HepG2 (cell line): ENCODE results near the gene ZNF574. TPM values are rescaled to one million over a fixed set of nuclear protein-coding genes. Genes with fewer than 3 reads are reported as not detected.
A peak's percentile ranks its signal among the peaks of the same experiment; 100 is the strongest.

Source experiments
- ATAC-seq: fragments of 200-7000 bp; cut with Tn5 transposase; 3 replicates; pipeline ENCODE4 v1.9.1; 2020; ENCODE audit warnings: mild to moderate bottlenecking, moderate library complexity
- BruUV-seq: library from RNA; stranded (reverse); fragments of 400-500 nt; replicated peaks from 2 replicates; lab custom pipeline; 2021; lab: Mats Ljungman, UMichigan
- CTCF ChIA-PET: fragments of 300-600 bp; formaldehyde crosslinking; extraction: SDS; loops from one replicate; lab custom pipeline; 2021; ENCODE audit warnings: low total read pairs, inconsistent platforms, low intra/inter-chr PET ratio; lab: Yijun Ruan, JAX
- POLR2A ChIA-PET: fragments of 350-600 bp; sonication (Branson Sonifier 250); formaldehyde crosslinking; loops from one replicate; lab custom pipeline; 2020; ENCODE audit warnings: antibody characterized with exemption, inconsistent platforms; lab: Yijun Ruan, JAX
- DNase-seq: peaks from one replicate; pipeline ENCODE4 v3.0.0-alpha.2; 2015; ENCODE audit warnings: low spot score
- FAIRE-seq: peaks from 3 replicates; lab custom pipeline; 2011; peaks lifted over from hg19 to GRCh38; lab: Jason Lieb, UNC
- H2AFZ ChIP-seq: one replicate; pipeline ENCODE4 v1.6.1; 2011; ENCODE audit warnings: low read length, inconsistent platforms
- H3K27ac ChIP-seq: fragments of 300-600 bp; 3 replicates; pipeline ENCODE4 v1.8.0; 2011; ENCODE audit warnings: mixed run types, mild to moderate bottlenecking, mixed read lengths, low read length, inconsistent platforms; ENCODE audit not compliant: insufficient read depth; ENCODE audit errors: extremely low read length
- H3K27me3 ChIP-seq, 2 experiments: fragments of 200-600 bp in 1 of 2; 2 replicates in 1 of 2; 3 replicates in 1 of 2; pipeline versions ENCODE4 v1.6.0 to v1.8.0; 2011; ENCODE audit warnings: low read length in 2 of 2, mild to moderate bottlenecking in 2 of 2, moderate library complexity in 2 of 2, inconsistent platforms in 1 of 2; ENCODE audit not compliant: insufficient read depth in 2 of 2, control insufficient read depth in 1 of 2
- H3K36me3 ChIP-seq, 2 experiments: fragments of 200-600 bp in 1 of 2; replicated peaks in 1 of 2; 2 replicates in 1 of 2; 3 replicates in 1 of 2; pipeline versions ENCODE4 v1.5.1 to v1.8.0; 2011; ENCODE audit warnings: low read length in 2 of 2, inconsistent platforms in 1 of 2; ENCODE audit not compliant: insufficient read depth in 2 of 2, control insufficient read depth in 1 of 2
- H3K4me1 ChIP-seq: 2 replicates; pipeline ENCODE4 v1.5.1; 2012; ENCODE audit warnings: low read length, inconsistent platforms; ENCODE audit not compliant: insufficient read depth
- H3K4me2 ChIP-seq: 2 replicates; pipeline ENCODE4 v1.6.0; 2011; ENCODE audit warnings: low read depth, low read length, inconsistent platforms
- H3K4me3 ChIP-seq, 3 experiments: fragments of 200-600 bp in 1 of 3; sonication (generic), shearing (Covaris generic) in 1 of 3; replicated peaks in 1 of 3; 2 replicates each; pipeline ENCODE4 v1.5.1; 2011 to 2016; ENCODE audit warnings: low read length in 3 of 3, inconsistent platforms in 2 of 3, low read depth in 2 of 3, mild to moderate bottlenecking in 2 of 3, control low read depth in 1 of 3, mixed read lengths in 1 of 3; ENCODE audit not compliant: insufficient read depth in 1 of 3
- H3K79me2 ChIP-seq: one replicate; pipeline ENCODE4 v1.6.1; 2011; ENCODE audit warnings: low read length, inconsistent platforms; ENCODE audit not compliant: insufficient read depth
- H3K9ac ChIP-seq: 2 replicates; pipeline ENCODE4 v1.6.0; 2011; ENCODE audit warnings: mild to moderate bottlenecking, low read depth, low read length, inconsistent platforms; ENCODE audit not compliant: insufficient read depth
- H3K9me3 ChIP-seq: 2 replicates; pipeline ENCODE4 v1.5.1; 2012; ENCODE audit warnings: mild to moderate bottlenecking, low read length
- H4K20me1 ChIP-seq: 2 replicates; pipeline ENCODE4 v1.6.0; 2011; ENCODE audit warnings: inconsistent platforms, mild to moderate bottlenecking, low read length, moderate library complexity; ENCODE audit not compliant: insufficient read depth
- CREB1 ChIP-seq, 2 experiments: fragments of 450-650 bp in 1 of 2; IDR thresholded peaks; 2 replicates each; pipeline ENCODE4 v1.6.1; 2016 to 2017; ENCODE audit warnings: control low read depth in 1 of 2, mild to moderate bottlenecking in 1 of 2, missing compliant biosample characterization in 1 of 2, missing genetic modification characterization in 1 of 2
- KAT8 ChIP-seq: IDR thresholded peaks from 2 replicates; pipeline ENCODE4 v1.6.1; 2016; ENCODE audit warnings: missing genetic modification reagents, missing compliant biosample characterization
- MED13 ChIP-seq: sonication (generic); formaldehyde crosslinking; IDR thresholded peaks from 2 replicates; pipeline ENCODE4 v1.5.0; 2020; ENCODE audit warnings: missing genetic modification reagents
- ZFP1 ChIP-seq: IDR thresholded peaks from 2 replicates; pipeline ENCODE4 v1.6.1; 2016
- ZNF296 ChIP-seq: sonication (generic); formaldehyde crosslinking; conservative IDR thresholded peaks from 2 replicates; pipeline ENCODE4 v1.5.0; 2020; ENCODE audit warnings: mild to moderate bottlenecking, missing genetic modification reagents
- ZNF589 ChIP-seq: sonication (generic); formaldehyde crosslinking; conservative IDR thresholded peaks from 2 replicates; pipeline ENCODE4 v1.8.0; 2022; ENCODE audit warnings: mild to moderate bottlenecking, moderate library complexity, missing genetic modification reagents
- WGBS: methylation state at CpG from one replicate; pipeline ENCODE4 v1.1.6; 2017; ENCODE audit warnings: low lambda C conversion rate; 5-methylcytosine and 5-hydroxymethylcytosine counted together
- in situ Hi-C: cut with HindIII; loops from 2 replicates; pipeline ENCODE4 v1.10.0; 2017; ENCODE audit warnings: low pct_unique_long_range_greater_than_20kb; ENCODE audit not compliant: extremely low pct_ligation_motif_present
- intact Hi-C: fragments of 100-400 bp; cut with micrococcal nuclease; formaldehyde crosslinking; loops from one replicate; pipeline ENCODE4 v1.10.0; 2022; ENCODE audit not compliant: unreplicated experiment
- polyA plus RNA-seq, 8 experiments: library from polyadenylated mRNA; depleted of rRNA in 3 of 8; stranded (reverse) in 7 of 8; unstranded in 1 of 8; fragments of >200 nt; fragmentation: Illumina TruSeq in 4 of 8; extraction: Trizol in 4 of 8; gene quantifications; 2 replicates each; pipeline versions ENCODE4 v1.2.1 to v1.2.3, GENCODE V29; 2011 to 2016; ENCODE audit warnings: low read depth in 4 of 8, missing spikeins in 1 of 8, mixed read lengths in 1 of 8; ENCODE audit not compliant: insufficient read depth in 1 of 8
- total RNA-seq, 5 experiments: library from RNA; depleted of rRNA; stranded (reverse); fragments of >200 nt; fragmentation: Illumina TruSeq; extraction: Trizol; gene quantifications; 2 replicates each; pipeline ENCODE4 v1.2.3, GENCODE V29; 2016; ENCODE audit warnings: low read depth in 1 of 5
- TF ChIP-seq, protein P1 (sequence below): sonication (generic); formaldehyde crosslinking; IDR thresholded peaks from 2 replicates; pipeline ENCODE4; 2020; ENCODE audit warnings: missing genetic modification reagents, mild to moderate bottlenecking, borderline replicate concordance

ZNF574 gene
- total and polyA plus RNA-seq, 2 of the 13 experiments (the other 11 are each of a cell fraction or from before 2014, with no cell fraction given) = 7.7 to 7.9 TPM

DNA sequence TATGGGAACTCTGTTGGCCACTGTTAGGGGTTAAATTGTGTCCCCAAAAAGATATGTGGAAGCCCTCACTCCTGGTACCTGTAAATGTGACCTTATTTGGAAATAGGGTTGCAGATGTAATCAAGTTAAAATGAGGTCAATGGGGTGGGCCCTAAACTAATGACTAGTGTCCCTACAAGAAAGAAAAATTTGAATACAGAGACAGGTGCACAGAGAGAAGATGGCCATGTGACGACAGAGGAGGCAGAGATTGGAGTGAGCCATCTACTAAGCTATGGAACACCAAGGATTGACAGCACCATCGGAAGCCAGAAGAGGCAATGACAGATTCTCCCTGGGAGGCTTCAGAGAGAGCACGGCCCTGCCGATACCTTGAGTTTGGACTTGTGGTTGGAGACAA, 39.7 kb downstream of the ZNF574 start:
- no TSS peak for BruUV-seq
- Histone ChIP-seq H3K79me2 (no peaks in the 10 kb centered on the region), H3K27ac (no peak overlapping the region), H3K4me1 (no peaks in the 10 kb centered on the region), H2AFZ (no peak overlapping the region), H3K9ac (no peak overlapping the region), H3K4me2 (no peak overlapping the region), H3K27me3 (peaks cover 2 to 3% of the 10 kb centered on the region in 2 experiments; a peak in 3 of 5 replicates), H3K9me3 (no peaks in the 10 kb centered on the region), H3K4me3 (no peak overlapping the region), H3K36me3 (no peaks in the 10 kb centered on the region), H4K20me1 (no peaks in the 10 kb centered on the region)
- intact Hi-C loops = no loop called here
- in situ Hi-C loops = no loop called here
- FAIRE-seq (no peak), DNase-seq (no peak), ATAC-seq (no peak)
- TF ChIP-seq ZNF296 (CRISPR knock-in tag) (no peak), MED13 (CRISPR knock-in tag) (no peak), KAT8 (CRISPR knock-in tag) (no peak), CREB1 (IDR thresholded peaks at IDR 0.05) (0 out of 2 replicates have a peak, but pooled peaks have one; percentile 16), CREB1 (CRISPR knock-in tag; IDR thresholded peaks at IDR 0.05) (no peak), ZFP1 (CRISPR knock-in tag) (no peak), ZNF589 (CRISPR knock-in tag) (no peak)
- TF ChIP-seq, protein P1, sequence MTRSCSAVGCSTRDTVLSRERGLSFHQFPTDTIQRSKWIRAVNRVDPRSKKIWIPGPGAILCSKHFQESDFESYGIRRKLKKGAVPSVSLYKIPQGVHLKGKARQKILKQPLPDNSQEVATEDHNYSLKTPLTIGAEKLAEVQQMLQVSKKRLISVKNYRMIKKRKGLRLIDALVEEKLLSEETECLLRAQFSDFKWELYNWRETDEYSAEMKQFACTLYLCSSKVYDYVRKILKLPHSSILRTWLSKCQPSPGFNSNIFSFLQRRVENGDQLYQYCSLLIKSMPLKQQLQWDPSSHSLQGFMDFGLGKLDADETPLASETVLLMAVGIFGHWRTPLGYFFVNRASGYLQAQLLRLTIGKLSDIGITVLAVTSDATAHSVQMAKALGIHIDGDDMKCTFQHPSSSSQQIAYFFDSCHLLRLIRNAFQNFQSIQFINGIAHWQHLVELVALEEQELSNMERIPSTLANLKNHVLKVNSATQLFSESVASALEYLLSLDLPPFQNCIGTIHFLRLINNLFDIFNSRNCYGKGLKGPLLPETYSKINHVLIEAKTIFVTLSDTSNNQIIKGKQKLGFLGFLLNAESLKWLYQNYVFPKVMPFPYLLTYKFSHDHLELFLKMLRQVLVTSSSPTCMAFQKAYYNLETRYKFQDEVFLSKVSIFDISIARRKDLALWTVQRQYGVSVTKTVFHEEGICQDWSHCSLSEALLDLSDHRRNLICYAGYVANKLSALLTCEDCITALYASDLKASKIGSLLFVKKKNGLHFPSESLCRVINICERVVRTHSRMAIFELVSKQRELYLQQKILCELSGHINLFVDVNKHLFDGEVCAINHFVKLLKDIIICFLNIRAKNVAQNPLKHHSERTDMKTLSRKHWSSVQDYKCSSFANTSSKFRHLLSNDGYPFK (CRISPR knock-in tag) = no peak
- 40% methylated on average over 3 of the region's 4 CpGs for WGBS
- POLR2A ChIA-PET = no interaction called here
- CTCF ChIA-PET = no interaction called here
